Measurements from ENCODE around the gene EPHB2. TPM values are rescaled to one million over a fixed set of nuclear protein-coding genes. Genes with fewer than 3 reads are reported as not detected.

EPHB2 gene
- polyA plus RNA-seq, 4 donors = 1.1 to 52.5 (median 15.8) TPM

DNA sequence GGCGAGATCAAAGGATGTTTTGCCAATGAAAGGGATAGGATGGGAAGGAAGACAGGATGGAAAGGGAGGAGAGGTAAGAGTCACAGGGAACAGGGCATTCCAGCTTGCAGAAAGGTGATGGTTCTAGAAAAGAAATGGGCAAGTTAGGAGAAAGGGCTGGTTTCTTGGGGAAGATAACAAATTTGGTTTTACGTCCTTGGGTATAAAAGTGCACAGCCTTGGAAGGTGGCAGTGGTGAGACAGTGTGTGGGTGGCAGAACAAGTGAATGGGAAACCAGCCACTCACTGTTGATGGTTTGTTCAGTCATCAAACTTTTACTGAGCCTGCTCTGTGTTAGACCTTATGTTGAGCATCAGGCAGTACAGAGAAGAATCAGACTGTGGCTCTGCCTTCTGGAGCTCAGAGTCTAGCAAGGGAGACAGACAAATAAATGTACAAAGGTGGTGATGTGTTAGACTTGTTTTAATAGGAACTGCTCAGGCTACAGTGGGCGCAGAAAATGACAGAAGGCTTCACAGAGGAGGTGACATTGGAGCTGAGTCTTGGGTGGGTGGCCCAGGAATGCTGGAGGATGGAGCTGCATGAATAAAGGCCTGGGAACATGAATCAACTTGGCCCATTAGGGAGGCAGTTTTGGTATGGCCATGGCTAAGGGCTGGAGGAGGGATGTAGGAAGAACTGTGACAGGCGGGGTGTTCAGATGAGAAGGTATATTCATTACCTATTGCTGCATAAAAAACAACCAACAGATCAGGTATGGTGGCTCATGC, 76.3 kb downstream of the EPHB2 start:
- H3K4me1 ChIP-seq (ENCODE audit: control insufficient read depth in 3 of 3, insufficient read depth in 2 of 3, low read depth in 1 of 3, low read length in 2 of 3) = peaks cover 0 to 26% (median 8%) of the 10 kb centered on the region in 3 donors
- 79 to 85% (median 85%) methylated on average over 4 of the region's 4 CpGs for WGBS, 3 donors
- DNase-seq (no peak), FAIRE-seq (no peak)
- no peak overlapping the region for H3K27ac ChIP-seq (ENCODE audit: low read depth in 1 of 3, low read length in 2 of 3)
- peaks cover 0 to 73% (median 0%) of the 10 kb centered on the region in 3 donors for H3K36me3 ChIP-seq (ENCODE audit: control insufficient read depth in 3 of 3, insufficient read depth in 2 of 3, low read depth in 1 of 3, low read length in 3 of 3)
- H3K9me3 ChIP-seq (ENCODE audit: control insufficient read depth in 2 of 2, insufficient read depth in 1 of 2, low read depth in 1 of 2, low read length in 1 of 2) = no peaks in the 10 kb centered on the region
- no peaks in the 10 kb centered on the region for H3K27me3 ChIP-seq (ENCODE audit: control insufficient read depth in 3 of 3, insufficient read depth in 3 of 3, low read length in 3 of 3)
- H3K4me3 ChIP-seq (ENCODE audit: low read depth in 1 of 3, low read length in 3 of 3) = no peak overlapping the region

DNA sequence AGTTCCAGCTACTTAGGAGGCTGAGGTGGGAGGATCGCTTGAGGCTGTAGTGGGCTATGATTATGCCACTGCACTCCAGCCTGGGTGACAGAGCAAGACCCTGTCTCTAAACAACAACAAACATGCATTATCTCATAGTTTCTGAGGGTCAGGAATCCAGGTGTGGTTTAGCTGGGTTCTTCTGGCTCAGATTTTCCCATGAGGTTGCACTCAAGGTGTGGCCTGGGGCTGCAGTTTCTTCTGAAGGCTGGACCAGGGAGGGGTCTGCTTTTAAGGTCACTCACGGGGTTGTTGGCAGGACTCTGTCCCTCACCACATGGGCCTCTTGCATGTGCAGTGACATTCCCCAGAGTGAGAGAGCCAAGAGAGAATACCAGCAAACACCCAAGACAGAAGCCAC, 77.0 kb downstream of the EPHB2 start:
- Histone ChIP-seq H3K27me3 (ENCODE audit: control insufficient read depth in 3 of 3, insufficient read depth in 3 of 3, low read length in 3 of 3) (no peaks in the 10 kb centered on the region), H3K9me3 (ENCODE audit: control insufficient read depth in 2 of 2, insufficient read depth in 1 of 2, low read depth in 1 of 2, low read length in 1 of 2) (no peaks in the 10 kb centered on the region), H3K36me3 (ENCODE audit: control insufficient read depth in 3 of 3, insufficient read depth in 2 of 3, low read depth in 1 of 3, low read length in 3 of 3) (peaks cover 0 to 74% (median 0%) of the 10 kb centered on the region in 3 donors), H3K27ac (ENCODE audit: low read depth in 1 of 3, low read length in 2 of 3) (no peak overlapping the region), H3K4me3 (ENCODE audit: low read depth in 1 of 3, low read length in 3 of 3) (no peak overlapping the region), H3K4me1 (ENCODE audit: control insufficient read depth in 3 of 3, insufficient read depth in 2 of 3, low read depth in 1 of 3, low read length in 2 of 3) (peaks cover 0 to 26% (median 8%) of the 10 kb centered on the region in 3 donors)
- no peak for DNase-seq
- FAIRE-seq = no peak
- 62 to 73% (median 69%) methylated on average over 2 of the region's 2 CpGs for WGBS, 3 donors

DNA sequence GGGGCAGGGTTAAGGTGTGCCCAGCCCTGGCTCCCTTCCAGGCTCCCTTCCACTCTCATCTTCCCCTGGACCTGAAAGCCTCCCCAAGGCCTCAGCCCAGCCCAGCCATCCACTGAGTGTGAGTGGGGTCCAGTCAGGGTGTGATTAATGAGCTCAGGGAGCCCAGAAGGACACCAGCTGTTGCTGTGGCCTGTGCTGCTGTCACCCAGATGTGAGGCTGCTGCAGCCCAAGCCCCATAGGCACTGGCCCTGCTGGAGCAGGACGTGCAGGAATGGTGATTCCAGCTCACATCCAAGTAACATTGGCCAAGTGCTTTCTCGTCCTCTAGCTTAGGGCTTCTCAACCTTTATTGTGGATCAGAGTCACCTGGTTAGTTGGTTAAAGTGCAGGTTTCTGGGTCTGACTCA, 77.6 kb downstream of the EPHB2 start:
- peaks cover 0 to 72% (median 0%) of the 10 kb centered on the region in 3 donors for H3K36me3 ChIP-seq (ENCODE audit: control insufficient read depth in 3 of 3, insufficient read depth in 2 of 3, low read depth in 1 of 3, low read length in 3 of 3)
- no peak for FAIRE-seq
- peak in 1 of 2 donors; percentile 38 for DNase-seq
- 37 to 45% (median 41%) methylated on average over 2 of the region's 2 CpGs for WGBS, 3 donors
- H3K27me3 ChIP-seq (ENCODE audit: control insufficient read depth in 3 of 3, insufficient read depth in 3 of 3, low read length in 3 of 3) = no peaks in the 10 kb centered on the region
- peaks cover 0 to 26% (median 8%) of the 10 kb centered on the region in 3 donors for H3K4me1 ChIP-seq (ENCODE audit: control insufficient read depth in 3 of 3, insufficient read depth in 2 of 3, low read depth in 1 of 3, low read length in 2 of 3)
- no peak overlapping the region for H3K4me3 ChIP-seq (ENCODE audit: low read depth in 1 of 3, low read length in 3 of 3)
- H3K9me3 ChIP-seq (ENCODE audit: control insufficient read depth in 2 of 2, insufficient read depth in 1 of 2, low read depth in 1 of 2, low read length in 1 of 2) = no peaks in the 10 kb centered on the region
- H3K27ac ChIP-seq (ENCODE audit: low read depth in 1 of 3, low read length in 2 of 3) = no peak overlapping the region

DNA sequence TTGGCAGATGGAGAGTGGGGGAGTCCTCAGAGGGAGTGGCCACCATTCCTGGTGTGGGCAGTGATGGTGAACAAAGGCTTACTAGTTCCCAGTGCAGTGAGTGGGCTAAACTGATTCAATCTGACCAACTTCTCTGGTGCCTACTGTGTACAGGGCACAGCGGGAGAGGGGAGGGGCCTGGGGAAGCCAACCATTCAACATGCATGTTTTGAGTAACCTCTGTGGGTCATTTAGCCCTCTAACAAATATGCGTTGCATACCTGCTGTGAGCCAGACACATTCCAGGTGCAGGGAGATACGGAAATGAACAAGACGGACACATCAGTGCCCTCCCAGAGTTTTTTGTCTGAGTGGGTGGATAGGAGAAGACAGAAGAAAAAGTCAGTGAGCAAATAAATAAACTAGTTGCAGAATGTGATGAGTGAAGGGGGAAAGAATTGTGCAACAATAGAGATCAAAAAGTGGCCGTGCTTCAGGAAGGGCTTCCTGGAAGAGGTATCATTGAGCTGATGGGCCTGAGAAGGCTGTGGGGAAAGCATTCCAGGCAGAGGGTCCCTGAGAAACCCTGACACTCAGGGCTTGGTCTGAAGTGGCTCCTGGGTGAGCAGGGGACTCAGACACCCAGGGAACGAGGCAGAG, 78.8 kb downstream of the EPHB2 start:
- Histone ChIP-seq H3K27me3 (ENCODE audit: control insufficient read depth in 3 of 3, insufficient read depth in 3 of 3, low read length in 3 of 3) (no peaks in the 10 kb centered on the region), H3K27ac (ENCODE audit: low read depth in 1 of 3, low read length in 2 of 3) (peak overlapping the region in 1 of 3 donors; percentile 47), H3K36me3 (ENCODE audit: control insufficient read depth in 3 of 3, insufficient read depth in 2 of 3, low read depth in 1 of 3, low read length in 3 of 3) (peaks cover 0 to 69% (median 0%) of the 10 kb centered on the region in 3 donors), H3K4me1 (ENCODE audit: control insufficient read depth in 3 of 3, insufficient read depth in 2 of 3, low read depth in 1 of 3, low read length in 2 of 3) (peaks cover 0 to 26% (median 8%) of the 10 kb centered on the region in 3 donors), H3K9me3 (ENCODE audit: control insufficient read depth in 2 of 2, insufficient read depth in 1 of 2, low read depth in 1 of 2, low read length in 1 of 2) (no peaks in the 10 kb centered on the region), H3K4me3 (ENCODE audit: low read depth in 1 of 3, low read length in 3 of 3) (no peak overlapping the region)
- FAIRE-seq (no peak), DNase-seq (no peak)
- 45 to 63% (median 54%) methylated on average over 6 of the region's 6 CpGs for WGBS, 3 donors

DNA sequence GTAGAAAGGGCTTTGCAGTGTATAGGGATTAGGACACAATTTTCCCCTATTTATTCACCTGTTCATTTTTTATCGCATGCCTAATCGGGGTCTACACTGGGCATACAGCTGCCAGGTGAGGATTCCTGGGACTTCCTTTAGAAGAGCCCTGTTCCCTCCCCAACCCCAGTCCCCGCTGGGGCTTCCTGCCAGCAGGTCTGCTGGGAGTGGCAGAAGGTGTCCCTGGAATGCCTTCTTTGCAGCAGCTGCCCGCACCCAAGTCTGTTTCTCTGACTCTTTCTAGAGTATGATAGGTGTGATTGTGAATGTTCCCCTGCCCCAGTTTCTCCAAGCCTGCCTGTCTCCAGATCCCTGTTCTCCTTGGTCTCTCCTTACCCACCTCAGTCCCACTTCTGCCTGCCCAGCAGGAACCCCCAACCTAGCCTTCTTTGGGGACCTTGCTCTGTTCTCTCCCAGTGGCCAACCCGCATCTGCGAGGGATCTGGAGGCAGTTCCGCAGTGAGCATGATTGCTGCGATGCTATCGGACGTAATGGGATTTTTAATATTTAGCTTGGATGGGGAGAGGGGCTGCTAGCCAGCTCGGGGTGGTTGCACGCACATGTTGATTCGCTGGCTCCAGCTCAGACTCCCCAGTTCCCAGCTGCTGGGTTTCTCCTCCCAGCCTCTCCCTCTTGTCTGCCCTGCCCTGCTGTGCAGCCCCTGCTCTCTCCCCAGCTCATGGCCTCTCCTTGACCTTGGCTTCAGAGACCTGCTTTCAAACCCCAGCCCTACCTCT, 79.8 kb downstream of the EPHB2 start:
- H3K27ac ChIP-seq (ENCODE audit: low read depth in 1 of 3, low read length in 2 of 3) = peak overlapping the region in 2 of 3 donors; percentile 14 to 47
- H3K4me3 ChIP-seq (ENCODE audit: low read depth in 1 of 3, low read length in 3 of 3) = no peak overlapping the region
- H3K9me3 ChIP-seq (ENCODE audit: control insufficient read depth in 2 of 2, insufficient read depth in 1 of 2, low read depth in 1 of 2, low read length in 1 of 2) = no peaks in the 10 kb centered on the region
- DNase-seq (peak; percentile 44 to 72), FAIRE-seq (no peak)
- H3K36me3 ChIP-seq (ENCODE audit: control insufficient read depth in 3 of 3, insufficient read depth in 2 of 3, low read depth in 1 of 3, low read length in 3 of 3) = peaks cover 0 to 64% (median 0%) of the 10 kb centered on the region in 3 donors
- no peaks in the 10 kb centered on the region for H3K27me3 ChIP-seq (ENCODE audit: control insufficient read depth in 3 of 3, insufficient read depth in 3 of 3, low read length in 3 of 3)
- peaks cover 0 to 28% (median 8%) of the 10 kb centered on the region in 3 donors for H3K4me1 ChIP-seq (ENCODE audit: control insufficient read depth in 3 of 3, insufficient read depth in 2 of 3, low read depth in 1 of 3, low read length in 2 of 3)
- 21 to 44% (median 30%) methylated on average over 13 of the region's 13 CpGs for WGBS, 3 donors

GRCh38 chr1:22791831-22792347, 81.2 kb downstream of the EPHB2 start:
- Histone ChIP-seq H3K27me3 (ENCODE audit: control insufficient read depth in 3 of 3, insufficient read depth in 3 of 3, low read length in 3 of 3) (no peaks in the 10 kb centered on the region), H3K27ac (ENCODE audit: low read depth in 1 of 3, low read length in 2 of 3) (no peak overlapping the region), H3K4me3 (ENCODE audit: low read depth in 1 of 3, low read length in 3 of 3) (no peak overlapping the region), H3K36me3 (ENCODE audit: control insufficient read depth in 3 of 3, insufficient read depth in 2 of 3, low read depth in 1 of 3, low read length in 3 of 3) (peaks cover 0 to 66% (median 0%) of the 10 kb centered on the region in 3 donors), H3K9me3 (ENCODE audit: control insufficient read depth in 2 of 2, insufficient read depth in 1 of 2, low read depth in 1 of 2, low read length in 1 of 2) (no peaks in the 10 kb centered on the region), H3K4me1 (ENCODE audit: control insufficient read depth in 3 of 3, insufficient read depth in 2 of 3, low read depth in 1 of 3, low read length in 2 of 3) (peaks cover 0 to 28% (median 8%) of the 10 kb centered on the region in 3 donors)
- peak in 1 of 2 donors; percentile 23 for DNase-seq
- WGBS, 3 donors = 53 to 55% (median 54%) methylated on average over 6 of the region's 6 CpGs
- no peak for FAIRE-seq

DNA sequence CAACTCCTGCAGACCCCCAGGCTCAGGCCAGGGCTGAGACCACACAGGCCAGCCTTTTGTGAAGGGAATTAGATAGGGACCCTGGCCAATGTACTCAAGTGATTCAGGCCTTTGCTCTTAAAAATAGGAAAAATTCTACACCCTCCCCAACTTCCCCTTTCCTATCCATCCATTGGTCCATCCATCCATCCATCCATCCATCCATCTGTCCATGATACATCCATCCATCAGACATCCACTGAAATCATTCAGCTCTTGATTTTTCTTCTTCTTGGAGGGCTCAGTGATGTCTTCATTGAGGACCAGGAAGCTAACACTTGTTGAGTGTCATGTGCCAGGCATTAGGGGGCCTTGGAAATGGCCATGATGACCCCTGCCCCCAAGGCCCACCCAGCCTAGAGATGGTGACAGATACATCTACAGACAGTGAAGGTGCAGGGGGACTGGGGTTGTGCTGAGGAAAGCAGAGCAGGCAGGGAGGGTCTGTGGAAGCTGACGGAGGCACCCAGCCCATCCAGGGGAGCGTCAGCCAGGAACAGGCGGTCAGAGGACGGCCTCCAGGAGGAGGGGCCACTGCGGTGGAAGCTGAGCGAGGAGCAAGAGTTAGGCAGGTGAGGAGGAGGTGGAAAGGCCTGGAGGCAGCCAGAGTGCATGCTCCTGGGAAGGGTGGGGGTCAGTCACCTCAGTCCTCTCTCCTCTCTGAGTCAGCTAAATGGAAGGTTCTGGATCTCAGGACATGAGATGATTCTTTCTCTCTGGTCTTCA, 81.9 kb downstream of the EPHB2 start:
- H3K9me3 ChIP-seq (ENCODE audit: control insufficient read depth in 2 of 2, insufficient read depth in 1 of 2, low read depth in 1 of 2, low read length in 1 of 2) = no peaks in the 10 kb centered on the region
- no peaks in the 10 kb centered on the region for H3K27me3 ChIP-seq (ENCODE audit: control insufficient read depth in 3 of 3, insufficient read depth in 3 of 3, low read length in 3 of 3)
- DNase-seq = no peak
- peaks cover 0 to 28% (median 8%) of the 10 kb centered on the region in 3 donors for H3K4me1 ChIP-seq (ENCODE audit: control insufficient read depth in 3 of 3, insufficient read depth in 2 of 3, low read depth in 1 of 3, low read length in 2 of 3)
- 41 to 55% (median 50%) methylated on average over 6 of the region's 6 CpGs for WGBS, 3 donors
- no peak for FAIRE-seq
- peaks cover 0 to 70% (median 2%) of the 10 kb centered on the region in 3 donors for H3K36me3 ChIP-seq (ENCODE audit: control insufficient read depth in 3 of 3, insufficient read depth in 2 of 3, low read depth in 1 of 3, low read length in 3 of 3)
- no peak overlapping the region for H3K27ac ChIP-seq (ENCODE audit: low read depth in 1 of 3, low read length in 2 of 3)
- no peak overlapping the region for H3K4me3 ChIP-seq (ENCODE audit: low read depth in 1 of 3, low read length in 3 of 3)
